Activated naive CD4-positive, alpha-beta T cell treated with Interleukin-2 at 50 U/mL for 16 hours (primary cell): ENCODE measurements around the gene TTC4.

ENCODE experiments used
- DNase-seq: peaks from one replicate; pipeline ENCODE4 v3.0.0-alpha.2; 2020

Gene TTC4

GRCh38 chr1:54706419-54706818, 9.2 kb upstream of the TTC4 start:
- no peak for DNase-seq

DNA sequence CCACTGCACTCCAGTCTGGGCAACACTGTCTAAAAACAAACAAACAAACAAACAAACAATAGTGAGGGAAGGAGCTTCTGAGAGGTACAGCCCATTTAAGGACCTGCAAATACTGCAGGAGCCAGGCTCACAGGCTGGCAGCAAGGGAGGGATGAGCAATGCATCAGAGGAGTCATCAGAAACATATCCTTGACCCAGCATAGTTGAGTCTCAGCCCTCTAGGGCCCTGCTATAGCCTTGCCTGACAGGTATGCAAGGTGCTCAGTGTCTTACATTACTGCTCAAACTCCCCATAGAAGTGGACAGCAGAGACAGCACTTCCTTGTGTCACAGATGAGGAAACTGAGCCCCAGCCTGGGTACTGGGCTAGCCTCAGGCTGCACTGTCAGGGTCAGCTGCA, 7.3 kb upstream of the TTC4 start:
- DNase-seq, result no peak

DNA sequence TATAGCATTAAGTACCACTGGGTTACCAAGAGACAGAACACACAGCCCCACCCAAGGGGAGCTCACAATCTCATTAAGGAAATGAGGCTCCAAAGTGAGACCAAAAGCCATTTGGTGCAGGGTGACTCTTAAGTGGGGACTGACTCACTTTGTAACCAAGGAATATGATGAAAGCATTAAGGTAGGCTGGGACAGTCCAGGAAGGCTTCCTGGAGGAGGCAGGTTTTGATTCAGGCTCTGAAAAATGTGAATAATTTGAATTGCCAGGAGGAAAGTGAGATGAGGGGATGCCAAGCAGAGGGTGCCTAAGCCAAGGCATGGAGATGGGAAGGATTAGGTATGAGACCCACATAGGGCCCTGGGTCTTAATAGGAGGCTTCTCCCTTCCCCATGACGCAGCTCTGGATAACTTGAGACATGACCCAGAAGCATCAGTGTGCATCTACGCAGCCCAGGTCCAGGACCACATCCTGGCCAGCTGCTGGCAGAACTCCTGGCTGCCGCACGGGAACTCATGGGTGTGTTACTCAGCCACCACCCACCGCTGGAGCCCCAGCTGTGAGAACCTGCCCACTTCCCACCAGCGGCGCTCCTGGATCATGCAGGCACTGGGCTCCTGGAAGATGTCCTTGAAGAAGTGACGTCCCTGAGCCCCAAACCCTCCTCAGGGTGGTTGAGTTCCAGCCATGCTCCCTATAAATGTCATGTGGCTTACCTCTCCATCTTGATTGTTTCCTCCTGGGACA, 5.9 kb upstream of the TTC4 start:
- DNase-seq, result no peak

- DNase-seq, result no peak
Measured at GRCh38 chr1:54710434-54710833, 5.2 kb upstream of the TTC4 start.

DNA sequence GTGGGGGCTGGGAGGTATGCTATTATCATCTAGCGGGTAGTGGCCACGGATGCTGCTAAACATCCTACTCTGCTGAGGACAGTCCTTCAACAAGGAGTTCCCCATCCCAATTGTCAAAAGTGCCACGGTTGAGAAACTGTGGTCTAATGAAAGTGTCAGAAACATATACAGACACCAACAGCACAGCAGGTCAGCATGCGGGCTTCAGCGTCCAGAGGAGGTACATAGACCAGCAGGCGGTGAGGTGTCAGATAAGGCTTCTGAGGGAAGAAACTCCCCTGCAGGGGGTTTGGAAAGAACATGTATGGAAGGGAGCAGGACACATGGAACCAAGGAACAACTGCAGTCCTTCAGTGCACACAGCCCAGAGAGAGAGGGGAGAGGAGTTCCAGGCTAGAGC, 4.8 kb upstream of the TTC4 start:
- DNase-seq, result no peak

DNA sequence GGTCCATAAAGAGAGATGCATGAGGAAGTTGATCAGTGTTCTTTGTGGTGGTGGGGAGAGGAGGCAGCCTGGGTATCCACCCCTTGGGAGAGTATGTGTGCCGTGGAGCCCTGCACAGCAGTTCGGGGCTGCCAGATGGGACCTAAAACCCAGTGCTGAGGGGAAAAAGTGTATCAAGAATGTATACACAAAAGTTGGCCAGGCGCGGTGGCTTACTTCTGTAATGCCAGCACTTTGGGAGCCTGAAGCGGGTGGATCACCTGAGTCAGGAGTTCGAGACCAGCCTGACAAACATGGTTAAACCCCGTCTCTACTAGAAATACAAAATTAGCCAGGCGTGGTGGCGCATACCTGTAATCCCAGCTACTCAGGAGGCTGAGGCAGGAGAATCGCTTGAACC, 4.1 kb upstream of the TTC4 start:
- no peak for DNase-seq

- no peak for DNase-seq
Measured at GRCh38 chr1:54714881-54715492, 674 bp upstream of the TTC4 start.

DNA sequence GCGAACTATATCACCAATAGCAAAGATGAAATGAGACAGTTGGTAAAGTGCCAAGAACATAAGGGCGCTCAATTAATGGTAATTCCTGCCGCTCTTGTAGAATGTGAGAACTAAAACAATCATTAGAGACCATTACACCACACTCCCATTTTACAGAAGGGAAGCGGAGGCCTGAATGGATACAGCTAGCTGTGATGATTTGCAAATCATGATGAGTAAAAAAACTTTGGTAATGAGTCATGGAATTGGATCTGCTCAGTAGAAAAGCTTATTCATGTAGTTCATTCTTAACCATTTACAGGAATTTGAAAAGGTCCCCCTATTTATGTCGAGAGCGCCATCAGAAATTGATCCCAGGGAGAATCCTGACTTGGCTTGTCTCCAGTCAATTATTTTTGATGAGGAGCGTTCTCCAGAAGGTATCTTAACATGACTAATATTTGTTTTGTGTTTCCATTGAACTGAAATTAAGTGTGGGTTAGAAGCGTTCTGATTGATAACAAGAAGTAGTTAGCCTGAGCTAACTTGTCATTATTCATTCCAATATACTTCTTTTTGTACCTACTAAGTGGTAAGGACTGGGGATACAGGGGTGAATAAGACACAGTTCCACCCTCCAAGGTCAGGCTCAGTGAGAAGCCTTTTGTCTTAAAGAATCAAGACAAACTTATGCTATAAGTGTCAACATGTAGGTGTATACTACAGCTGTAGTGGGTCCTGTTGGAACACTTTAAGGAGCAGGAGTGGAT, 812 bp downstream of the TTC4 start:
- peak; percentile 5 for DNase-seq

- no peak for DNase-seq
Measured at GRCh38 chr1:54721719-54722118, 6.1 kb downstream of the TTC4 start.

DNA sequence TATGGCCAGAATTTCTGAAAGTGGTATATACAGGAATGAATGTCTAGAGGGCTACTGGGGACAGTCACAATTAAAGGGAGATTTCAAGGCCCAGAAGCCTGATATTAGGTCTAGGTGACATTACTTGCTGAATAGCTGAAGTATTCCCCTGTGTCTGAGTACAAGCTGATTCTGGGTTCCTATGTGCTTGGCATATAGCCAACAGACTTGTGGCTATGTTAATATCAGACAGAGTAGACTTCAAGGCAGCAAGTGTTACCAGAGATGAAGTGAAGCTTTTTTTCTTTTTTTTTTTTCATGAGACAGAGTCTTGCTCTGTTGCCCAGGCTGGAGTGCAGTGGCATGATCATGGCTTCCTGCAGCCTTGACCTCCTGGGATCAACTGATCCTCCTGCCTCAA, 8.3 kb downstream of the TTC4 start:
- no peak for DNase-seq

DNA sequence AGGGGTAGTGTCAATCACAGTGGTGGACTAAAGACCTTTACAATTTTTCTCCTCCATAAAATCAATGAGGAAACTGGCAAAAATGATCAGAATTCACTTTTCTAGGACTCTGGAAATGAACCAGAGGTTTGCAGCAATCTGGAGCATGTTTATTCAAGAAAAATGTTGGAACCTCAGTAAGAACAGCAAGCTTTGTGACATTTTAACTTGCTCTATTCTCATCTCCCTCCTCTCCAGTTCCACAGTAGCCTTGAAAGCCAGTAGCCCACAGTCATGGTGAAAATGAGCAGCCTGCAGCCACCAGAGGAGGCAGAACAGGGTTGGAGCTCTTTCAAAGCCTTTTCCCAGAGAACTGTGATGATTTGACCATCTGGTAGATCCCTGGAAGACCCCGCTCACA, 9.1 kb downstream of the TTC4 start:
- no peak for DNase-seq

DNA sequence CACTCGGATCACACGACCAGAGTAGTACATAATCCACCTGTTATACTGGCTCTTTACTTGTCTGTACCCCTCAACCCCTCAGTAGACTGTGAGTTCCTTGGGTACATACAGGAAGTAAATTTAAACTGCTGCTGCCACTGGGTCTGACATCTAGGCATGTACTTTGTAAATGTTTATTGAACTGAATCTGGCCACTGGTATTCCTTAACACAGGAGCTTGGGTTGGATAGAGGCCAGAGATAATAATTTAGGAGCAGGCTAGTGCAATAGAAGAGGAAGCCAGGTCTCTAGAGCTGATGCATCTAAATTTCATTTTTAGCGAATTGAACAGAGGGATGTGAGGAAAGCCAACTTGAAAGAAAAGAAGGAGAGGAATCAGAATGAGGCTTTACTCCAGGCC, 12.4 kb downstream of the TTC4 start:
- no peak for DNase-seq

DNA sequence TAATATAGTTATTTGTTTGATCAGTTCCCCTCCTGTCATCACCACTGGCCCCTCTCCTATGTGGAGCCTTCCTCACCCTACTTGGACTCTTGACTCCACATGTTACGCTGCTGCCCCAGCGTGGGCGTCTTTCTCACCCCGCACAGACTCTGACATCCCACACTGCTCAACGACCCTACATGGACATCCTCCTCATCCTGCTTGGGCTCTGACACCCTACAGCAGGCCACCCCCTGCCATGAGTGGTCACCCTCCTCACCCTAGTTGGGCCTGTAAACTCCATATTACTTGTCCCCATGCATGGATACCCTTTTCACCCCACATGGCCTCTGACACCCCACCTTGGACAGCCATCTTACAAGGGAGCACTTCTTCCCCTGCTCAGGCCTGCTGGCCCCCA, 21.0 kb downstream of the TTC4 start:
- no peak for DNase-seq

DNA sequence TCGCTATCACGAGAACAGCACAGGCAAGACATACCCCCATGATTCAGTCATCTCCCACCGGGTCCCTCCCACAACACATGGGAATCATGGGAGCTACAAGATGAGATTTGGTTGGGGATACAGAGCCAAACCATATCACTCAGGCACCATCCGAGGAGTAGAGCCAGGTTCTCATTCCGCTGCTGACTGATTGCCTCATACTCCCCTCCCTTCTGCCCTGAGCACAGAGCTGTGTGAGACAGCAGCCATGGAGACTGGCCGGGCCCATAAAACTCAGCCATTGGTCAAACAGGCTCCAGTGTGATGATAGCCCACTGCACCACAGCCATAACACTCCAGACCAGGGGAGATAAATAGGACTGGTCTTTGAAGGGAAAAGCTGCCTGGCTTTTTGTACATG, 22.6 kb downstream of the TTC4 start:
- no peak for DNase-seq

DNA sequence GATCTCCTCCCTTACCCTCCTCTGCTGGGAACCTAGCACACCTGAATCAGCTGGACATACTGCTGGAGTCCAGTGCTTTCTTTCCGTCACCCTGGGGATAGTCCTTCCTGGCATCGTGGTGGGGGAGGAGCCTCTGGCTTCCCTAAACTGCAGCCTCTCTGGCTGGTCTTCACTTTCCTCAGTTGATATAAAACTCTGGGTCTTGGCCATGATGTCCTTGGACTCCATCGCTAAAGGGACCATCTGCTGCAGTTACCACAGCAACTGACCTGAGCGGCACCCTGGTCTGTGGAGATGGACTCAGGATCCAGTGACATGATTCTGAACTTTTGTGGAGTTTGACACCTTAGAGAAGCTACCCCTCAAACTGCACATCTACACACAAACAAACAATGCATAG, 25.9 kb downstream of the TTC4 start:
- no peak for DNase-seq

DNA sequence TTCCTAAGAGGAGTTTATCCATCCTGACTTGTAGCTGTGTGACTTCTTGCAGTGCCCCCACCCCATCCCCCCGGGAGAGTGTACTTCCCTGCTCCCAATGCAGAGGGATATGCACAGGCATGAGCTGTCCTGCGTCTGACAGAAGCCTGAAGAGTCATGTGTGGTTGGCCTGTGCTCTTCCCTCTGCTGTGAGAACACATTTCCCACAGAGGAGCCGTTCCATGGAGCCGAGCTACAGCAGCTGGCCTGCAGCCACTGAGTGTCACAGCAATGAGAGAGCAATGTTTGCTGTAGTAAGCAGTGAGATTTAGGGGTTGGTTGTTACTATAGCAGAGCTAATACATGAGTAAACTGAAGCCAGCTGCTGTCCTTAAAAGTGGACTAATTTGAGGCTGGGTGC, 26.6 kb downstream of the TTC4 start:
- no peak for DNase-seq

DNA sequence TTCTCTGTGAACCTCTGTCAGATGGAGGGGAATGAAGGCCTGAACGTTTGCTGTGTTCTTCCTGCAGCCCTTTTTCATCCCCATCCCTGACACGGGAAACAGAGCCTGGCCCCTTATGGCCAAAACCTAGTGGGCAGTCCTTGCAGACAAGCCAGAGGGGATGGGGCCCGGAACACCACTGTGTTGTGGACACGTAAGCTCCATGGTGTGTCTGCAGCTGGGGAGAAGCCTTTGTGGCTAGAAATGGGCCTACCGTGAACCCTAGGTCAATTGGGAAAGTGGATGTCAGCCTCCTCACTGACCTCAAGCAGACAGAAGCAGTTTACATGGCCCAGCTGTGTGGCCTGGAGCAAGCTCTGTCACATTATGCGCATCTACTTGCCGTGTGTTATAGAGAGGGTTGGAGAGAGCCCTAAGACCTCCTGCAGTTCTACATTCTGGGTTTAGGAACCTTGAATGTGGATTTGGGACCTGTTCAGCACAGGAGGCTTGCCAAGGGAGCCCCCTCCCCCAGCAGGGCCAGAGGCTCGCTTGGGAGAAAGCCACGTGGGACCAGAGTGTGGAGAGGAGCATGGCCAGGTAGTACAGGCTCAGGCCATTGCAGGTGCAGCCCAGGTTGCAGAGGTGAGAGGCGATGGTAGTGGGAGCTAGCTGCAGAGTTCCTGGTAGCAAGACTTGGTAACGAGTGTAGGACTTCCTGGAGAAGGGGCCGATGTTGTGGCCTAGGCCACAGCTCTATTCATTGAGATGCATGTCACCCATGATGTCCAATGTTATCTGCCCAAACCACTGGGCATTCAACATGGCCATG, 28.0 kb downstream of the TTC4 start:
- no peak for DNase-seq

- no peak for DNase-seq
Measured at GRCh38 chr1:54744696-54745095, 29.0 kb downstream of the TTC4 start.

DNA sequence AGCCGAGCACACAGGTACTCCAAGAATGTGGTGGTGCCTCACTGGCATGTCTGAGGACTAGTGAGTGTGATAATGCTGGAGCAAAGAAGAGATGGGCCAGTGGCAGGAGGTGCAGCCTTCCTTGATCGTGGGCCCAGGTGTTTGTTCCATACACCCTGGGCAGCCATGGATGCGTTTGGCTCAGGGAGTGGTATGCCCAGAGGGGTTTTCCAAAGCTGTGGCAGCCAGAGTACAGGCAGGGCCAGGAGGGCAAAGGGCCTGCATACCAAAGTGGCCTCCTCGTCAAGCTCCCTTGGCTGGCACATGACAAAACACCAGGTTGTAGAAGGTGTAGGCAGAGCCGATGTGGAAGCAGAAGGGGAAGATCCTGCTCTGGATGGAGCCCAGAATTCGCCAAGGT, 29.6 kb downstream of the TTC4 start:
- DNase-seq, result no peak

- DNase-seq, result no peak
Measured at GRCh38 chr1:54745864-54746263, 30.2 kb downstream of the TTC4 start.

GRCh38 chr1:54748094-54748835, 32.6 kb downstream of the TTC4 start:
- no peak for DNase-seq

- DNase-seq, result no peak
Measured at GRCh38 chr1:54750596-54750995, 34.9 kb downstream of the TTC4 start.

GRCh38 chr1:54751426-54751825, 35.8 kb downstream of the TTC4 start:
- no peak for DNase-seq
